Right lobe of liver (tissue), 6 donors: ENCODE results near the gene MSANTD3. TPM values are rescaled to one million over a fixed set of nuclear protein-coding genes. Genes with fewer than 3 reads are reported as not detected.

Source experiments
- ATAC-seq, 4 donors: fragments of 200-7000 bp; cut with Tn5 transposase; one replicate each; pipeline ENCODE4 v1.9.1; 2020; ENCODE audit warnings: mild to moderate bottlenecking in 4 of 4, moderate library complexity in 4 of 4
- DNase-seq, 3 donors: peaks; one replicate each; pipeline ENCODE4 v3.0.0-alpha.2; 2020
- H3K27ac ChIP-seq, 3 donors: fragments of 200-600 bp; one replicate each; pipeline ENCODE4 v1.8.0; 2022
- H3K27me3 ChIP-seq, 2 donors: fragments of 200-600 bp; one replicate each; pipeline ENCODE4 v1.8.0; 2022
- H3K36me3 ChIP-seq, 4 donors: fragments of 200-600 bp; sonication (generic) in 1 of 4; one replicate each; pipeline versions ENCODE4 v1.5.1 to v1.8.0; 2017 to 2022; ENCODE audit warnings: control low read depth in 1 of 4
- H3K4me1 ChIP-seq, 4 donors: fragments of 200-600 bp; sonication (generic) in 1 of 4; one replicate each; pipeline versions ENCODE4 v1.5.1 to v1.8.0; 2017 to 2022; ENCODE audit warnings: control low read depth in 1 of 4
- H3K4me3 ChIP-seq, 3 donors: fragments of 200-600 bp; one replicate each; pipeline ENCODE4 v1.8.0; 2022
- H3K9me3 ChIP-seq, 4 donors: fragments of 200-600 bp; sonication (generic) in 1 of 4; one replicate each; pipeline versions ENCODE4 v1.5.1 to v1.8.0; 2017 to 2022; ENCODE audit warnings: control low read depth in 1 of 4
- POLR2A ChIP-seq: fragments of 450-650 bp; IDR thresholded peaks from one replicate; pipeline ENCODE4 v1.6.1; 2017; ENCODE audit warnings: antibody characterized with exemption, mild to moderate bottlenecking
- WGBS: methylation state at CpG from one replicate; pipeline ENCODE4 v1.1.6; 2018; ENCODE audit warnings: low coverage, low lambda C conversion rate; ENCODE audit not compliant: insufficient coverage; ENCODE audit errors: missing lambda C conversion rate; 5-methylcytosine and 5-hydroxymethylcytosine counted together
- intact Hi-C, 2 donors: fragments of 100-400 bp; cut with DNase I; formaldehyde crosslinking; loops; one replicate each; pipeline versions ENCODE4 v1.11.2 to v1.14.1; 2022
- total RNA-seq, 6 experiments: library from RNA; depleted of rRNA in 2 of 6; stranded (reverse); fragments of >200 nt in 2 of 6; fragmentation: NEBNext Ultra II Directional in 3 of 6; extraction: Animal tissue kit (Norgen Biotek cat#: 25700) in 3 of 6; gene quantifications; one replicate each; pipeline versions ENCODE4 v1.1.0 to v1.2.4, GENCODE V29; 2016 to 2023
- TF ChIP-seq, protein P1 (sequence below), 4 donors: fragments of 200-600 bp in 3 of 4; fragments of 450-650 bp in 1 of 4; IDR thresholded peaks; one replicate each; pipeline versions ENCODE4 v1.5.1 to v1.8.0; 2016 to 2022; ENCODE audit warnings: antibody characterized with exemption in 4 of 4, mild to moderate bottlenecking in 2 of 4
- donor health status: DM: no; HTN: yes; CAD: no.
- donor health status: DM: no; HTN: no; CAD: no.
- donor health status: DM: no; HTN: no; CAD: no.
- donor health status: DM: no; HTN: yes; CAD: no.
- donor health status: DM: no; HTN: yes; CAD: no.

The MSANTD3 gene
- total RNA-seq, 6 experiments from 2014 or later = 6.7 to 26.9 (median 15.9) TPM

GRCh38 chr9:100486479-100487176 is 59.7 kb downstream of the MSANTD3 start:
- WGBS = 65% methylated on average over 9 of the region's 10 CpGs

DNA sequence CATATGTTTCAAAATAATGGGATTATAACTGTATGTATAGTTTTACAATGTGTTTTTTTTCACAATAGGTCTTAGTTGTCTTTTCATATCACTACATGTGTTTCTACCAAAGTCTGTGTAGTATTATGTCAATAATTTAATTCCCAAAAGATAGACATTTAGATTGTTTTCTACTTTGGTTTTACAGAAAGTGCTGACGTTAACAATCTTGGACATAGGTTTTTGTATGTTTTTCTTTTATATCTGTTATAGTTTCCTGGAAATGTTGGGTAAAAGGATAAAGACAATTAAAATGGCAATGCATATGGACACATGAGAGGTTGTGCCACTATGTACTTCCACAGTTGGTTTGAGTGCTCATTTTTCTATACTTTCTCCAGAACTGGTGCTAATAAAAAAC is 61.2 kb downstream of the MSANTD3 start:
- Histone ChIP-seq H3K4me3 (no peak overlapping the region), H3K9me3 (no peaks in the 10 kb centered on the region), H3K27ac (no peak overlapping the region), H3K4me1 (no peaks in the 10 kb centered on the region), H3K36me3 (no peaks in the 10 kb centered on the region), H3K27me3 (no peaks in the 10 kb centered on the region)
- no peak for DNase-seq
- WGBS = 93% methylated on average over 1 of the region's 1 CpG
- intact Hi-C loops = no loop called here
- TF ChIP-seq POLR2A = no peak
- TF ChIP-seq, protein P1, sequence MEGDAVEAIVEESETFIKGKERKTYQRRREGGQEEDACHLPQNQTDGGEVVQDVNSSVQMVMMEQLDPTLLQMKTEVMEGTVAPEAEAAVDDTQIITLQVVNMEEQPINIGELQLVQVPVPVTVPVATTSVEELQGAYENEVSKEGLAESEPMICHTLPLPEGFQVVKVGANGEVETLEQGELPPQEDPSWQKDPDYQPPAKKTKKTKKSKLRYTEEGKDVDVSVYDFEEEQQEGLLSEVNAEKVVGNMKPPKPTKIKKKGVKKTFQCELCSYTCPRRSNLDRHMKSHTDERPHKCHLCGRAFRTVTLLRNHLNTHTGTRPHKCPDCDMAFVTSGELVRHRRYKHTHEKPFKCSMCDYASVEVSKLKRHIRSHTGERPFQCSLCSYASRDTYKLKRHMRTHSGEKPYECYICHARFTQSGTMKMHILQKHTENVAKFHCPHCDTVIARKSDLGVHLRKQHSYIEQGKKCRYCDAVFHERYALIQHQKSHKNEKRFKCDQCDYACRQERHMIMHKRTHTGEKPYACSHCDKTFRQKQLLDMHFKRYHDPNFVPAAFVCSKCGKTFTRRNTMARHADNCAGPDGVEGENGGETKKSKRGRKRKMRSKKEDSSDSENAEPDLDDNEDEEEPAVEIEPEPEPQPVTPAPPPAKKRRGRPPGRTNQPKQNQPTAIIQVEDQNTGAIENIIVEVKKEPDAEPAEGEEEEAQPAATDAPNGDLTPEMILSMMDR (IDR thresholded peaks at IDR 0.05) = no peak
- ATAC-seq = no peak

More at GRCh38 chr9:100486479-100487176, 59.7 kb downstream of the MSANTD3 start:
- H3K4me1 ChIP-seq = no peaks in the 10 kb centered on the region
- DNase-seq = no peak
- intact Hi-C loops = no loop called here
- H3K36me3 ChIP-seq = no peaks in the 10 kb centered on the region
- H3K27me3 ChIP-seq = no peaks in the 10 kb centered on the region
- no peaks in the 10 kb centered on the region for H3K9me3 ChIP-seq
- TF ChIP-seq, protein P1 (IDR thresholded peaks at IDR 0.05) = no peak
- TF ChIP-seq POLR2A = no peak
- ATAC-seq = no peak
- no peak overlapping the region for H3K27ac ChIP-seq
- no peak overlapping the region for H3K4me3 ChIP-seq

- 95% methylated on average over 4 of the region's 4 CpGs for WGBS
- Histone ChIP-seq H3K36me3 (no peaks in the 10 kb centered on the region), H3K27me3 (no peaks in the 10 kb centered on the region), H3K4me3 (no peak overlapping the region), H3K9me3 (no peaks in the 10 kb centered on the region), H3K27ac (no peak overlapping the region), H3K4me1 (no peaks in the 10 kb centered on the region)
- intact Hi-C loops = no loop called here
- ATAC-seq (no peak), DNase-seq (no peak)
- TF ChIP-seq POLR2A = no peak
- TF ChIP-seq, protein P1 (IDR thresholded peaks at IDR 0.05) = no peak
These were observed 62.9 kb downstream of the MSANTD3 start for GRCh38 chr9:100489836-100490235.

DNA sequence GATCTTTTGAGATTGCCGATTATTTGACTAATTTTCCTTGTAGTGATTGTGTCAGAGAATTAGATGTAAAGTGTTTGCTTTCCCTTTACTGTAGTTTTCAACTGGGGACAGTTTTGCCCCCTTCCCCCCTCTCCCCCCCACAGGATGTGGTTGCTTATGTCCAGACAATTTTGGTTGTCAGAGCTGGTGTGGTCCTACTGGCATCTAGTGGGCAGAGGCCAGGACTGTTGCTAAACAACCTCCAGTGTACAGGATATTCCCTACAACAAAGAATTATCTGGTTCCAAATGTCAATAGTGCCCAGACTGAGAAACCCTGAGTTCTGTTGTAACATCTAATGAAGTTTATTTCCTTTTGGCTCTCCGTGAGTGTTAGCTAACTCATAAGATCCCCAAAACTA is 66.0 kb downstream of the MSANTD3 start:
- no peak for DNase-seq
- Histone ChIP-seq H3K27me3 (no peaks in the 10 kb centered on the region), H3K4me1 (no peaks in the 10 kb centered on the region), H3K36me3 (no peaks in the 10 kb centered on the region), H3K9me3 (no peaks in the 10 kb centered on the region), H3K27ac (no peak overlapping the region), H3K4me3 (no peak overlapping the region)
- ATAC-seq = peak in 1 of 4 donors; percentile 61
- intact Hi-C loops = no loop called here
- TF ChIP-seq, protein P1 (IDR thresholded peaks at IDR 0.05) = no peak
- TF ChIP-seq POLR2A = no peak
- 80% methylated on average over 2 of the region's 2 CpGs for WGBS
